Epithelial cell of proximal tubule (primary cell): ENCODE results near the gene RPS29. TPM values are rescaled to one million over a fixed set of nuclear protein-coding genes. Genes with fewer than 3 reads are reported as not detected.
A peak's percentile ranks its signal among the peaks of the same experiment; 100 is the strongest.

Source experiments
- DNase-seq: peaks from one replicate; pipeline ENCODE4 v3.0.0-alpha.2; 2011; ENCODE audit warnings: low read depth
- H3K4me3 ChIP-seq: 2 replicates; pipeline ENCODE4 v1.5.1; 2011; ENCODE audit warnings: low read depth, mild to moderate bottlenecking, low read length
- CTCF ChIP-seq: conservative IDR thresholded peaks from 2 replicates; pipeline ENCODE4 v1.5.1; 2012; ENCODE audit warnings: low read depth, mild to moderate bottlenecking, low read length
- total RNA-seq: library from RNA; depleted of rRNA; stranded (reverse); fragments of >200 nt; gene quantifications from 2 replicates; pipeline ENCODE4 v1.2.3, GENCODE V29; 2015

The RPS29 gene
- total RNA-seq, 1 donor from 2014 or later, result 17,621 TPM

GRCh38 chr14:49549881-49550280 lies 36.3 kb downstream of the RPS29 start:
- peak; percentile 81 for DNase-seq
- TF ChIP-seq CTCF, result no peak
- H3K4me3 ChIP-seq, result no peak overlapping the region

GRCh38 chr14:49549446-49549845 lies 36.7 kb downstream of the RPS29 start:
- DNase-seq, result no peak
- no peak for TF ChIP-seq CTCF
- H3K4me3 ChIP-seq, result no peak overlapping the region

GRCh38 chr14:49546766-49547165 lies 39.4 kb downstream of the RPS29 start:
- H3K4me3 ChIP-seq, result no peak overlapping the region
- TF ChIP-seq CTCF, result no peak
- DNase-seq, result no peak

GRCh38 chr14:49545716-49546115 lies 40.5 kb downstream of the RPS29 start:
- TF ChIP-seq CTCF, result no peak
- DNase-seq, result no peak
- no peak overlapping the region for H3K4me3 ChIP-seq

GRCh38 chr14:49545071-49545470 lies 41.1 kb downstream of the RPS29 start:
- TF ChIP-seq CTCF, result no peak

GRCh38 chr14:49541049-49541448 lies 45.1 kb downstream of the RPS29 start:
- DNase-seq, result no peak
- no peak overlapping the region for H3K4me3 ChIP-seq
- no peak for TF ChIP-seq CTCF

More at GRCh38 chr14:49545071-49545470, 41.1 kb downstream of the RPS29 start:
- no peak overlapping the region for H3K4me3 ChIP-seq
- DNase-seq, result no peak

GRCh38 chr14:49538852-49539251 lies 47.3 kb downstream of the RPS29 start:
- no peak for DNase-seq
- TF ChIP-seq CTCF, result no peak
- H3K4me3 ChIP-seq, result no peak overlapping the region
